Stimulated activated naive CD8-positive, alpha-beta T cell treated with anti-CD3 and anti-CD28 coated beads, Interleukin-15, amount 100 ng/mL, for 72 hours (primary cell): ENCODE measurements around the gene CFAP100.
A peak's percentile ranks its signal among the peaks of the same experiment; 100 is the strongest.

Source experiments
- ATAC-seq: fragments of 150-1000 bp; cut with Tn5 transposase; 2 replicates; pipeline ENCODE4 v1.10.0; 2021; ENCODE audit warnings: mild to moderate bottlenecking, moderate library complexity
- DNase-seq, 2 donors: peaks; one replicate each; pipeline ENCODE4 v3.0.0; 2021 to 2022
- H3K27ac Mint-ChIP-seq, 2 donors: one replicate each; pipeline ENCODE4 v1.8.0; 2022; ENCODE audit warnings: mild to moderate bottlenecking in 2 of 2, mixed read lengths in 2 of 2, moderate library complexity in 2 of 2
- H3K27me3 Mint-ChIP-seq: one replicate; pipeline ENCODE4 v1.8.0; 2022; ENCODE audit warnings: mixed read lengths
- H3K4me1 Mint-ChIP-seq: one replicate; pipeline ENCODE4 v1.8.0; 2022; ENCODE audit warnings: mild to moderate bottlenecking, mixed read lengths
- H3K4me3 Mint-ChIP-seq, 2 donors: one replicate each; pipeline ENCODE4 v1.8.0; 2022; ENCODE audit warnings: mild to moderate bottlenecking in 2 of 2, mixed read lengths in 2 of 2, moderate library complexity in 1 of 2
- H3K9me3 Mint-ChIP-seq, 2 donors: one replicate each; pipeline ENCODE4 v1.8.0; 2022; ENCODE audit warnings: mixed read lengths in 2 of 2

The CFAP100 gene

DNA sequence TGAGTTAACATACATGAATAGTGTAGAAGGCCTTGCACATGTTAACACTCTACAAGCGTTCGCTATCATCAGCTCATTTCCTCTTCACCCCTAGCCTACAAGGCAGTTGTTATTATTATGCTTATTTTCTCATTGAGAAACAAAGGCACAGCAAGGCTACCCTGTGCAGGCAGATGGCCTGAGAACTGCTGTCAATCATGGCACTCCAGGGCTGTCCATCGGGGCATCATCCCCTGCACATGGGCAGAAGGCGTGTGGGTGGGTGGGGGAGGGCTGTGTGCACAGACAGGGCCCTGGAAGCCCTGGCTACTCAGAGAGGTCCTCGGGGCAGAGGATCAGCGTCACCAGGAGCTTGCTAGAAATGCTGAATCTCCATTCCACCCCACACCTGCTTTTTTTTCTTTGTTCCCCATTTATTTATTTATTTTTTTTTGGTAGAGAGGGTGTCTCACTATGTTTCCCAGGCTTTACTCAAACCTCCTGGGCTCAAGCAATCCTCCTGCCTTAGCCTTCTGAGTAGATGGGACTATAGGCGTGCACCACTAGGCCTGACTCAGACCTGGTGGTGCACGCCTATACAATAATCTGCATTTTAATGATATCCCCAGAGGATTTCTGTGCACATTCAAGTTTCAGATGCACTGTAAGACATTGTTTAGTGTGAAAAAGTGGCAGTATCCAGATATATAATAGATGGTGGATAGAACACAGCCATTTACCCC is 90.6 kb downstream of the CFAP100 start:
- Mint-ChIP-seq H3K4me3 (no peak overlapping the region), H3K27me3 (no peaks in the 10 kb centered on the region), H3K27ac (no peak overlapping the region), H3K9me3 (no peaks in the 10 kb centered on the region), H3K4me1 (peaks cover 18% of the 10 kb centered on the region)
- no peak for DNase-seq
- ATAC-seq, result no peak

DNA sequence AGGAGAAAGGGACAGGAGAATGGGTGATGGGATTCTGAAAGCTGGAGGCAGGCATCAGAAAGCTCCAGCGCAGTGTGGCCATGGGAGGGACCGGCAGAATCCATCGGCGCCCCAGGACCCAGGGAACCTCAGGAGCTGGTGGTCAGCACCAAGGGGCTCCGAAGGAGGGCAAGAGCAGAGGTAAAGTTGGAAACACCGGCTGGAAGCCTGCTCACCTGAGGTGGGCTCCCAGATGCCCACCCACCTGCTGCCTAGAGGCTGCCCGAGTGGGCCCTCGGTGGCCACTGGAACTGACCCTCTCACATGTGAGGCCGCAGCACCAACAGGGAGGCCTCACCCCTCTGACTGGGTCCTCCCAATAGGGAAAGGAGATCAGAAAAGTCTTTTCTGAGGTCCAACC is 91.2 kb downstream of the CFAP100 start:
- no peaks in the 10 kb centered on the region for H3K9me3 Mint-ChIP-seq
- ATAC-seq, result no peak
- no peak overlapping the region for H3K4me3 Mint-ChIP-seq
- no peaks in the 10 kb centered on the region for H3K27me3 Mint-ChIP-seq
- H3K27ac Mint-ChIP-seq, result peak overlapping the region in 1 of 2 donors; percentile 14
- DNase-seq, result no peak
- peaks cover 18% of the 10 kb centered on the region for H3K4me1 Mint-ChIP-seq
